ENCODE measurements around the gene TVP23C.

GRCh38 chr17:15488557-15488956 lies 74.7 kb downstream of the TVP23C start:
- TF ChIP-seq CTCF (conservative IDR thresholded peaks at IDR 0.05) (no peak), EZH2 (IDR thresholded peaks at IDR 0.05; ENCODE audit: low read depth) (no peak)

Measured in PC-9 (cell line).